GM19328 (cell line): ENCODE data around the gene FLII.

Experiments
- ATAC-seq: cut with Tn5 transposase; IDR thresholded peaks from one replicate; pipeline ENCODE4 v1.9.1; 2021; ENCODE audit warnings: mild to moderate bottlenecking, moderate library complexity; ENCODE audit not compliant: unreplicated experiment

Gene FLII

DNA sequence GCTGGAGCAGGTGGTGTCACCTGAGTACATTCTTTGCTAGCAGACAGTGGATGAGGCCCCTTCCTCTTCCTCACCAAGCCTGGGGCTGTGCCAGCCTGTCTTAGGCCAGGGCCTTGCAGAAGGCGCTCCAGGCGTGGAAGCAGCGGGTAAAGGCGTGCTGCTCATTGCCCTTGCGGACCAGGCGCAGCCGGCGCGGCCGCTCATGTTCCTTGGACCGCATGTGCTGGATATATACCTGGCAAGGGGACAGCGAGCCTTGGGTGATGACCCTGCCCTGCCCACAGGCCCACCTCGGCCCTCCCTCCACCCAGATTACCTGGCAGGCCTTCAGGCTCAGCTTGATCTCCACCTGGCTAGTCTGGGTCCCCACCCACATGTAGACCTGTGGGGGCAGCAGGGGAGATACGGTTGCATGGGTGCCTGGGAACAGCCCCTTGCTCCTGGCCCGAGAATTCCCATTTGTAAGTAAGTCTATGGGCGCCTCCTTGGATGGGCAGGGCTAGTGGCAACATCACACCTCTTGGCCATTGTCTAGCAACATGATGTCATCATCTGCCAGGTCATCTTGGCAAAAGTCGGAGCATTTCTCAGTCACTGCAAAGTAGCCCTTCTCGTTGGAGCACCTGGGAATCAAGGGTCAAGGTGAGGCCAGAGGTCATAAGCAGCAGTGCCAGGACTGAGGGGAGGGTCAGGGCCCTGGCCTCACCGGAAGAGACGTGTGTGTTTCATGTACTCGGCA lies 13.3 kb downstream of the FLII start:
- ATAC-seq, result no peak

DNA sequence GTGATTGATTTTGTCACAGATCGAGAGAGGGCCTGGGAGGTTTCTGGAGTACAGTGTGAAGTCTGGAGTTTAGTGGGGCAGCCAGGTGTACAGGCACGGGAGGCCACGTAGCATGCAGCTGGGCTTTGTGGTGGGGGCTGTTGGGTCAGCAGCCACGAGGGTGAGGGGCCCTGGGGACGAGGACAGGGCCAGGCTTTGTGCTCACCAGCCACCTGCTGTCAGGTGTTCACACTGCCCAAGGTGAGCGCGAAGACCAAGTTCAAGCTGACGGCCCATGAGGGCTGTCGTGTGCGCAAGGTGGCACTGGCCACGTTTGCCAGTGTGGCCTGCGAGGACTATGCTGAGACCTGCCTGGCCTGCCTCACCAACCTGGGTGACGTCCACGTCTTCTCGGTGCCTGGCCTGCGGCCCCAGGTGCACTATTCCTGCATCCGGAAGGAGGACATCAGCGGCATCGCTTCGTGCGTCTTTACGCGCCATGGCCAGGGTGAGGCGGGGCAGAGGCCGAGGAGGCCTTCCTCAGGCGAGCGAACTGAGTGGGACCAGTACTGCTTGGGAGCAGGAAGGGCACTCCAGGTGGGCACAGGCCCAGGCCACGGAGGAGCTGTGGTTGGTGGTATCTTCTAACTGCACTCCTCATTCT lies 17.2 kb downstream of the FLII start:
- no peak for ATAC-seq

- ATAC-seq, result no peak
These were observed 18.1 kb downstream of the FLII start for GRCh38 chr17:18240449-18240848.

DNA sequence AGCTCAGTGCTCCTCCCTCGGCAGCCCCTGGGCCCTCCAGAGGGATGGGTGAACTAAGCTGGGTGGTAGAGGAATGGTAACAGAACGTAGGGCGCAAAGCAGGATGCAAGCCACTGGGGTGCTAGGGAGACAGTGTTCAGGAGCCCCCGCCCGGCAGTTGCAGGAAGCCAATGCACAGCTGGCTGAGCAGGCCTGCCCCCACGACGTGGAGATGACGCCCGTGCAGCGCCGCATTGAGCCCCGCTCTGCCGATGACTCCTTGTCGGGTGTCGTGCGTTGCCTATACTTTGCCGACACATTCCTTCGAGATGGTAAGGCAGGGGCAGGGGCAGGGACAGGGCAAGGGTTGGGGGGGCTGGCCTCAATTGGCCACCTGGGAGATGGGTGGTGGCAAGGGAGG lies 20.2 kb downstream of the FLII start:
- ATAC-seq, result no peak

- ATAC-seq, result no peak
These were observed 21.1 kb downstream of the FLII start for GRCh38 chr17:18237461-18237860.

DNA sequence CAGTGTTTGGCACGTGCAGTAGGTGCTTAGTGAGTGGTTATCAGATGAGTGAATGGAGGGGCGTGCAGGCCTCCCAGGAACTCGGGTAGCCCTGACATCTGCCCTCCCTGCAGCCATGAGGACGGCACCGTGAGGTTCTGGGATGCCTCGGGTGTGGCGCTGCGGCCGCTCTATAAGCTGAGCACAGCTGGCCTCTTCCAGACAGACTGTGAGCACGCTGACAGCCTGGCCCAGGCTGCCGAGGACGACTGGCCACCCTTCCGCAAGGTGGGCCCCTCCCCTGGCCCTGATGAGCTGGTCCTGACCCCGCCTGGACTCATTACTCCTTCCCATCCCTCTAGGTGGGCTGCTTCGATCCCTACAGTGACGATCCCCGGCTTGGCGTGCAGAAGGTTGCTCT lies 22.0 kb downstream of the FLII start:
- ATAC-seq, result no peak

- no peak for ATAC-seq
These were observed 22.7 kb downstream of the FLII start for GRCh38 chr17:18235743-18236256.

DNA sequence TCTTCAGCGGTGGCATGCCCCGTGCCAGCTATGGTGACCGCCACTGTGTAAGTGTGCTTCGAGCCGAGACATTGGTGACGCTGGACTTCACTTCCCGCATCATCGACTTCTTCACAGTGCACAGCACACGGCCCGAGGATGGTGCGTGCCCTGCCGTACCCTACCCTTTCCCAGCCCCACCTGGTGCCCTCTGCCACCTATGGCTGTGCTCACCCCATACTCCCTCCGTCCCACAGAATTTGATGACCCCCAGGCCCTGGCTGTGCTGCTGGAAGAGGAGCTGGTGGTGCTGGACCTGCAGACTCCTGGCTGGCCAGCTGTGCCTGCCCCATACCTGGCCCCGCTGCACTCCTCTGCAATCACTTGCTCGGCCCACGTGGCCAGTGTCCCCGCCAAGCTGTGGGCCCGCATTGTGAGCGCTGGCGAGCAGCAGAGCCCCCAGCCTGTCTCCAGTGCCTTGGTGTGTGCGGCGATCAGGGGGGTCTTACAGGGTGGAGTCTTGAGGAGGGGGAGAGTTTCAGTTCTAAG lies 23.6 kb downstream of the FLII start:
- ATAC-seq, result no peak

DNA sequence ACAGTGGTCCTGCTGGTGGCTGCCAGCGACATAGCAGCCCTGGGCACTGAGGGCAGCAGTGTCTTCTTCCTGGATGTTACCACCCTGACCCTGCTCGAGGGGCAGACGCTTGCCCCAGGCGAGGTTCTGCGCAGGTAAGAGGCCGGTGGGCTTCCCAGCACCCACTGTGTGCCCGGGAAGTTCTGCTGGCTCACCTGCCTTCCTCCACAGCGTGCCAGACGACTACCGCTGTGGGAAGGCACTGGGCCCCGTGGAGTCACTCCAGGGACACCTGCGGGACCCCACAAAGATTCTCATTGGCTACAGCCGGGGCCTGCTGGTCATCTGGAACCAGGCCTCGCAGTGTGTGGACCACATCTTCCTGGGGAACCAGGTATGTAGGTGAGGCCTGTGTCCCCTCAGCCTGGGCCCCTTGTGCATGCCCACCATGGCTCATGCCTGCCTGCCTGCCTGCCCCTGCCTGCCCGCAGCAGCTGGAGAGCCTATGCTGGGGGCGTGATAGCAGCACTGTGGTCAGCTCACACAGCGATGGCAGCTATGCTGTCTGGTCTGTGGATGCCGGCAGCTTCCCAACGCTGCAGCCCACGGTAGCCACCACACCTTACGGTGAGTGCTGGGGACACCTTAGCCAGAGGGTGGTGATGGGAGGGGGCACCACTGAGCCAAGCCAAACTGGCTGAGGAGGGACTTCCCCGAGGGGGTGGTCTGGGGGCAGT lies 24.6 kb downstream of the FLII start:
- no peak for ATAC-seq

- no peak for ATAC-seq
These were observed 27.4 kb downstream of the FLII start for GRCh38 chr17:18231164-18231563.

DNA sequence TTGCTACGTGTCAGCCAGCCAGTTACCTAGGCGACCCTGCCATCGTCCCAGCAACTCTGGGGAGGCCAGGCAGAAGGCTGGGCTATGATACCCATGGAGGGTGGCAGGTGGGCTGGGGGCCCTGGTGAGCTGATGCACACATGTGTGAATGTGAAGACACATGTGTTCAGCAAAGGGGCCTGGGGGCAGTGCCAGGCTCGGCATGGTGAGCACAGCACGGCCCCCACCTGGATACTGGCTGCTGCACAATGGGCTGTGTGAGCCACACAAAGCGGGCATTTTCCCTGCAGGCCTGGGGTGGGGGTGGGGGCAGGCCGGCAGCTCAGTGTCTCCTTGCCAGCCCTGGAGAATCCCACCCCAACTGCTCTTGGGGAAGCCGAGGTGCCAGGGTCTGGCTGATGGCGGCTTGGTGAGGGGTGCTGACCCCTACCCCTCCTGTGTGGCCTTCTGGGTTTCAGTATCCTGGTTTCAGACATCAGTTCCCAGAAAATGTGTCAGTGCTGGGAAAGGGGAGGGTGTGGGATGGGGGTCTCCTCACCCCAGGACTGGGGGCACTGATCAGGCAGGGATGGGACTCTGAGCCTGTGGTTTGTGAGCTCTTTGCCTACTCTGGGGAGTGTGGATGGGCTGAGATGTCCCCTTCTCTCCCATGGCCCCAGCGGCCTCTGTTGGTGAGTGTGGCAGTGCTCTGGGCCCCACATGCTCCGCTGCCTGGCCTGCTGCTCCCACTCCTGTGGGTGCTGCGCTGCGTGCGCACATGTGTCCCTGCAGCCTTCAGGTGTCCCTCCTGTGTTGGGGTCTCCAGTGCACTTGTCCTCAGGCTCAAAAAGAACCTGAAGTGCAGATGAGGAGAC lies 28.0 kb downstream of the FLII start:
- no peak for ATAC-seq

- ATAC-seq, result no peak
These were observed 28.8 kb downstream of the FLII start for GRCh38 chr17:18229771-18230170.

GRCh38 chr17:18229254-18229653 lies 29.3 kb downstream of the FLII start:
- no peak for ATAC-seq

DNA sequence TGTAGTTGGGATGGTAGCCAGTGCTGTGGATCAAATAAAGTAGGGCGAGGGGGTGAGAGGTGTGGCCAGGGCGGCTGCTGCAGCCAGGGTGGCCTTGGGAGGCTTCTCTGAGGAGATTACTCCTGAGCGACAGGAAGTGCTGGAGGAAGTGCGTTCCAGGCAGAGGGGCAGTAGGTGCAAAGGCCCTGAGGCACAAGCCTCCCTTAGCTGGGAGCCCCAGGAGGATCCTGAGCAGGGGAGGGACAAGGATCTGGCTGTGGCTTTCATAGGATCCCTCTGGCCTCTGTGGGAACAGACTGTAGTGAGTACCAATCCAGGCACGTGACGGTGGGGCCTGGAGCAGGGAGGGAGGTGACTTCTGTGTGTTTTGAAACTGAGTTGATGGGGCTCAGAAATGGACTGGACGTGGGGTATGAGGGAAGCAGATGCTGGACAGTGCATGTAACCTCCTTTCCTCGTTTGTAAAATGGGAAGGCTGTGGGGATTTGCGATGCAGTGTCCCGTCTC lies 30.3 kb downstream of the FLII start:
- ATAC-seq, result no peak

- no peak for ATAC-seq
These were observed 30.9 kb downstream of the FLII start for GRCh38 chr17:18227635-18228034.

GRCh38 chr17:18226284-18226945 lies 32.1 kb downstream of the FLII start:
- no peak for ATAC-seq

DNA sequence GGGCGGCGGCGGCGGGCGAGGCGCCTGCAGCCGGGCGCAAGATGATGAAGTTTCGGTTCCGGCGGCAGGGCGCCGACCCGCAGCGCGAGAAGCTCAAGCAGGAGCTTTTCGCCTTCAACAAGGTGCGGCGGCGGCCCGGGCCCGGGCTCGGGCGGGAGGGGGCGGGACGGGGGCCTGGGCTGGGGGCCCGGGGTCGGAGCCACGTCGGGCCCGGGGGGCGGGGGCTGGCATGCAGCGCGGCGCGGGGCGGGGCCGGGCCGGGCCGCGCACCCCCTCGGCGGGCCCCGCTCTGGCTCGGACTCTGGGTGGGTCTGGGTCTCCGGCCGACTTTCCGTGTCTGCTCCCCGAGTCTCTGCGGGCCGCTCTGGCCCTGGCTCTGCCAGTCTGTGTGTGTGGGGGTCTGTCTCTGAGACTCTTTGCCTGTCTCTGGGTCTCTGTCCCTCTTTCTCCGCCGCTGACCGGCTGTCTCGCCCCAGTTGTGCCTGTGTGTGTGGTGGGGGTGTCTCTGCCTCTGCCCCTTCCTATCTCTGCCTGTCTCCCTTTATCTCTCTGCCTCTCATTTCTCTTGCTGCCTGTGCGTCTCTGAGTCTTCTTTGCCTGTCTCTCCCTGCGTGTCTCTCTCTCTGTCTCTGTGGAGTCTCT lies 32.8 kb downstream of the FLII start:
- ATAC-seq, result no peak

- ATAC-seq, result peak; percentile 88
These were observed 33.4 kb downstream of the FLII start, which contains the start of gene LLGL1 for GRCh38 chr17:18225121-18225641. TSS of gene LLGL1 (plus strand) at chr17:18225635. CDS start at chr17:18225683, 48 bp downstream.
